ENCODE results near the gene FOXO6. TPM values are rescaled to one million over a fixed set of nuclear protein-coding genes. Genes with fewer than 3 reads are reported as not detected.

FOXO6 gene
- total RNA-seq, 1 donor from 2014 or later: 5.7 TPM

DNA sequence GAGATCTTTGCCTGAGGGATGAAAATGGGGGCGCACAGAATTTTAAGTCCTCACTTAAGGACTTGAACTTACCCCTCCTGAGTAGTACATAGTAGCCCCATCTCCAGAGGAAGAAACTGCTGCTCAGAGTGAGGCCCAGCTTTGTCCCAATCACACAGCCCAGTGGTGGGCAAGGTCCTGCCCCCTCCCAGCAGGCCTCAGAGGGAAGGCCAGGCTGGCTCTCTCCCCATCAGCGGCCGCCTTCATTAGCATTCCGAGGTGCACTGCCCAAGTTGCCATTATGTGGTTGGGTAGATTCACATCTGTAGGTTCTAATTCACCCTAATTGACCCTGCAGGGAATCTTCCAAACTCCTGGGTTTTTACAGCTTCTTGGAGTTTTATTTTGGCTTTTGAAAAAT, 59.1 kb downstream of the FOXO6 start:
- Histone ChIP-seq H3K27me3 (no peaks in the 10 kb centered on the region), H3K36me3 (no peaks in the 10 kb centered on the region), H3K27ac (peak overlapping the region; percentile 8 to 85), H3K4me3 (no peak overlapping the region), H3K4me1 (peaks cover 4 to 15% of the 10 kb centered on the region in 2 donors), H3K9me3 (no peaks in the 10 kb centered on the region)
- TF ChIP-seq, protein P1, sequence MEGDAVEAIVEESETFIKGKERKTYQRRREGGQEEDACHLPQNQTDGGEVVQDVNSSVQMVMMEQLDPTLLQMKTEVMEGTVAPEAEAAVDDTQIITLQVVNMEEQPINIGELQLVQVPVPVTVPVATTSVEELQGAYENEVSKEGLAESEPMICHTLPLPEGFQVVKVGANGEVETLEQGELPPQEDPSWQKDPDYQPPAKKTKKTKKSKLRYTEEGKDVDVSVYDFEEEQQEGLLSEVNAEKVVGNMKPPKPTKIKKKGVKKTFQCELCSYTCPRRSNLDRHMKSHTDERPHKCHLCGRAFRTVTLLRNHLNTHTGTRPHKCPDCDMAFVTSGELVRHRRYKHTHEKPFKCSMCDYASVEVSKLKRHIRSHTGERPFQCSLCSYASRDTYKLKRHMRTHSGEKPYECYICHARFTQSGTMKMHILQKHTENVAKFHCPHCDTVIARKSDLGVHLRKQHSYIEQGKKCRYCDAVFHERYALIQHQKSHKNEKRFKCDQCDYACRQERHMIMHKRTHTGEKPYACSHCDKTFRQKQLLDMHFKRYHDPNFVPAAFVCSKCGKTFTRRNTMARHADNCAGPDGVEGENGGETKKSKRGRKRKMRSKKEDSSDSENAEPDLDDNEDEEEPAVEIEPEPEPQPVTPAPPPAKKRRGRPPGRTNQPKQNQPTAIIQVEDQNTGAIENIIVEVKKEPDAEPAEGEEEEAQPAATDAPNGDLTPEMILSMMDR (IDR thresholded peaks at IDR 0.05): no peak
- intact Hi-C loops (cut with DNase I): no loop called here
- no peak for DNase-seq (ENCODE audit: low spot score in 2 of 2)

DNA sequence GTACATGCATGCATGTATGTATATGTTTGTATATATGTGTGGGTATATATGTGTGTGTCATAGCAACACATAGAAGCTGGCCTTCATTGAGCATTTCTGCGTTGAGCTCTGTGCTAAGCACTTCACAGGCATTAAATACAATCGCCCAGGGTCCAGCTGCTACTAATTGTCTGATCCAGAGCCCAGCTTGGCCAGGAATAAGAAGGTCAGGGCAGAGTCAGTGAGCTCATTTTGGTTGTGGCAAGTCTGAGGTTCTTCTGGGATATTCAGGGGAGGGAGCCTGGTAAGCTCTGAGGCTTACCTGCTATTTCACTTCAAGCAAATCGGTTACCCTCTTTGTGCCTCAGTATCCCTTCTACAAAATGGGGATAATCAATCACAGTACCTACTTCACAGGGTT, 59.6 kb downstream of the FOXO6 start:
- Histone ChIP-seq H3K27ac (peak overlapping the region in 1 of 2 donors; percentile 17), H3K4me1 (peaks cover 4 to 15% of the 10 kb centered on the region in 2 donors), H3K9me3 (no peaks in the 10 kb centered on the region), H3K4me3 (no peak overlapping the region), H3K36me3 (no peaks in the 10 kb centered on the region), H3K27me3 (no peaks in the 10 kb centered on the region)
- intact Hi-C loops (cut with DNase I): no loop called here
- DNase-seq (ENCODE audit: low spot score in 2 of 2): no peak
- TF ChIP-seq, protein P1 (IDR thresholded peaks at IDR 0.05): no peak

DNA sequence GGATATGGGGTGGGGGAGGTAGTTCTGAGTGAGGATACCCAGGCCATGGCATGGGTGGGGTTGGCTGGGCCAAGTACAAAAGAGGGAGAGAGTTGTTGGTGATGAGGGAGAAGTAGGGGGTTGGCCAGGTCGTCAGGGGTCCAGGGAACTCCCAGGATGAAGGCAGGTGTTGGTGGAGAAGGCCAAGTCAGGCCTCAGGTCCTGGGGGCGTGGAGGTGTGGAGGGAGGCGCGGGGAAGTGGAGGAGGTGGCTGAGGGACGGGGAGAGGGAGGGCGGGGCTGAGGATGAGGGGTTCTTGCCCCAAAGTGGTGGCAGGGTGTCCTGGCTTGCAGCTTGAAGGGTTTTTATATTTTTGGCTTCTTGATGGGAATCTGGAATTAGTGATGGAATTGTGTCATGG, 61.1 kb downstream of the FOXO6 start:
- TF ChIP-seq, protein P1 (IDR thresholded peaks at IDR 0.05): no peak
- H3K4me1 ChIP-seq: peaks cover 4 to 13% of the 10 kb centered on the region in 2 donors
- intact Hi-C loops (cut with DNase I): no loop called here
- DNase-seq (ENCODE audit: low spot score in 2 of 2): no peak
- no peak overlapping the region for H3K4me3 ChIP-seq
- no peaks in the 10 kb centered on the region for H3K27me3 ChIP-seq
- no peaks in the 10 kb centered on the region for H3K9me3 ChIP-seq
- H3K36me3 ChIP-seq: no peaks in the 10 kb centered on the region
- no peak overlapping the region for H3K27ac ChIP-seq

DNA sequence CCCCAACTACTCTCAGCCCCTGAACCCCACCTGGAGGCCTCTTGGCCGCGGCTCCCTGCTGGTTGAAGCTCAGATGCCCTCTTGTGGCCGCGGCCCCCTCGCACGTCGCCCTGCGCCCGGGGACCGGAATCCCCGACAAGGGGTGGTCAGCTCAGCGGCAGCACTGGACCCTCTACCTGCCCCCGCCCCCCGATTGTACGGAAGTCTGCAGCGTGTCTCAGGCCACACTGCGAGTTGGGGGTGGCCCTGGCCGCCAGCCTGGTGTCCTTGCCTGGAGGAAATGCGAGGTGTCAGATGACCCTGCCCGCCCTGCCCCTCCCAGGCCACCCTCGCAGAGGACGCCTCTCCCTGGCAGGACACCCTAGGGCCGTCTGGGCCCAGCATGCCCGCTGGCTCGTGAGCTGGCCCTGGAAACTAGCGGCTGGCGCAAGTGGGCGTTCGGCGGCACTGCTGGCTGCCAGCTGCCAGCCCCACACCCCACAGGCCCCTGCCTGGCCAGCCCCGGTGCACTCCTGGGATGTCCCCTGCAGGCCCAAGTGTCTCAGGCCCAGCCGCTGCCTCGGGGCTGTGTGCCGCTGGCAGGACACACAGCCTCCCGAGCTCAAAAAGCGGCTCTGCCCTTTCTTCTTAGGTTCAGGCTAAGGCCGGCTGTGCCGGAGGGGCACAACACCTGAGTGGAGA, 62.4 kb downstream of the FOXO6 start:
- intact Hi-C loops (cut with DNase I): no loop called here
- no peak for DNase-seq (ENCODE audit: low spot score in 2 of 2)
- Histone ChIP-seq H3K9me3 (no peaks in the 10 kb centered on the region), H3K27ac (no peak overlapping the region), H3K4me3 (no peak overlapping the region), H3K27me3 (no peaks in the 10 kb centered on the region), H3K4me1 (peaks cover 4 to 9% of the 10 kb centered on the region in 2 donors), H3K36me3 (no peaks in the 10 kb centered on the region)
- TF ChIP-seq, protein P1 (IDR thresholded peaks at IDR 0.05): peak in 1 of 3 experiments; percentile 13

DNA sequence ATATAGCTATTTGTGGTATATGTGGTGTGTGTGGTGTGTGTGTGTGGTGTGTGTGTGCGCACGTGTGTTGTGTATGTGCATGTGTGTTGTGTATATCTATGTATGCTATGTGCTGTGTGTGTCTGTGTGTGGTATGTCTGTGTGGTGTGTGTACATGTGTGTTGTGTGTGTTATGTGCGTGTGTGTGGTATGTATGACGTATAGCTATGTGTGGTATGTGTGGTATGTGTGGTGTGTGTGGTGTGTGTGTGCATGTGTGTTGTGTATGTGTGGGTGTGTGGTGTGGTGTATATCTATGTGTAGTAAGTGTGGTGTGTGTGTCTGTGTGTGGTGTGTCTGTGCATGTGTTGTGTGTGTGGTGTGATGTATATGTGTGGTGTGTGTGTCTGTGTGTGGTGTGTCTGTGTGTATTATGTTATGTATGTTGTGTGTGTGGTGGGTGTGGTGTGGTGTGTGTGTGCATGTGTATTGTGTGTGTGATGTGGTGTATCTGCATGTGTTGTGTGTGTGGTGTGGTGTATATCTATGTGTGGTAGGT, 63.4 kb downstream of the FOXO6 start:
- intact Hi-C loops (cut with DNase I): no loop called here
- TF ChIP-seq, protein P1 (IDR thresholded peaks at IDR 0.05): no peak
- Histone ChIP-seq H3K4me1 (peaks cover 0 to 3% of the 10 kb centered on the region in 2 donors), H3K9me3 (no peaks in the 10 kb centered on the region), H3K36me3 (no peaks in the 10 kb centered on the region), H3K4me3 (no peak overlapping the region), H3K27me3 (no peaks in the 10 kb centered on the region), H3K27ac (no peak overlapping the region)
- no peak for DNase-seq (ENCODE audit: low spot score in 2 of 2)
